WTC11 (cell line): Measurements from ENCODE around the gene ALPK1. TPM values are rescaled to one million over a fixed set of nuclear protein-coding genes. Genes with fewer than 3 reads are reported as not detected.
A peak's percentile ranks its signal among the peaks of the same experiment; 100 is the strongest.

Experiments
- ATAC-seq: fragments of 200-7000 bp; cut with Tn5 transposase; 2 replicates; pipeline ENCODE4 v1.10.0; 2021; ENCODE audit warnings: mild to moderate bottlenecking, moderate library complexity
- CTCF ChIA-PET: fragments of 300-600 bp; sonication (Branson Sonifier 250); formaldehyde crosslinking; loops from one replicate; lab custom pipeline; 2021; ENCODE audit warnings: antibody characterized with exemption; lab: Charles Lee
- POLR2A ChIA-PET: fragments of 350-600 bp; sonication (Branson Sonifier 250); formaldehyde crosslinking; loops from one replicate; lab custom pipeline; 2021; ENCODE audit warnings: antibody characterized with exemption; lab: Charles Lee
- DNase-seq: peaks from one replicate; pipeline ENCODE4 v3.0.0; 2021; ENCODE audit warnings: low spot score
- H3K27ac Mint-ChIP-seq: 2 replicates; pipeline ENCODE4 v1.8.0; 2021; ENCODE audit warnings: mixed read lengths
- H3K27me3 Mint-ChIP-seq: 2 replicates; pipeline ENCODE4 v1.8.0; 2021; ENCODE audit warnings: low read depth, mild to moderate bottlenecking, moderate library complexity, mixed read lengths
- H3K36me3 Mint-ChIP-seq: 2 replicates; pipeline ENCODE4 v1.8.0; 2021; ENCODE audit warnings: mixed read lengths
- H3K4me1 Mint-ChIP-seq: 2 replicates; pipeline ENCODE4 v1.8.0; 2022; ENCODE audit warnings: mixed read lengths
- H3K4me3 Mint-ChIP-seq: 2 replicates; pipeline ENCODE4 v1.8.0; 2021; ENCODE audit warnings: mild to moderate bottlenecking, moderate library complexity, mixed read lengths
- H3K9me3 Mint-ChIP-seq: 2 replicates; pipeline ENCODE4 v1.8.0; 2021; ENCODE audit warnings: mixed read lengths
- AR ChIP-seq: fragments of 250-450 bp; sonication (Bioruptor Pico); IDR thresholded peaks from 2 replicates; pipeline ENCODE4 v1.9.0; 2021; ENCODE audit warnings: mild to moderate bottlenecking
- ATF2 ChIP-seq: sonication (generic); formaldehyde crosslinking; IDR thresholded peaks from 2 replicates; pipeline ENCODE4 v1.8.1; 2022; ENCODE audit warnings: low read depth, missing genetic modification reagents, borderline replicate concordance
- CBFB ChIP-seq: sonication (generic); formaldehyde crosslinking; IDR thresholded peaks from 2 replicates; pipeline ENCODE4 v1.8.1; 2022; ENCODE audit warnings: mild to moderate bottlenecking, low read depth, missing genetic modification reagents
- CREM ChIP-seq: sonication (generic); formaldehyde crosslinking; IDR thresholded peaks from 2 replicates; pipeline ENCODE4 v1.8.1; 2022; ENCODE audit warnings: mild to moderate bottlenecking, missing genetic modification reagents, moderate library complexity
- ELF4 ChIP-seq: sonication (generic); formaldehyde crosslinking; IDR thresholded peaks from 2 replicates; pipeline ENCODE4 v1.8.1; 2022; ENCODE audit warnings: low read depth, mild to moderate bottlenecking, moderate library complexity, missing genetic modification reagents
- FOXK1 ChIP-seq: sonication (generic); formaldehyde crosslinking; IDR thresholded peaks from 2 replicates; pipeline ENCODE4 v1.8.0; 2022; ENCODE audit warnings: mild to moderate bottlenecking, moderate library complexity, missing genetic modification reagents
- HMGA2 ChIP-seq: fragments of 250-450 bp; sonication (Bioruptor Pico); IDR thresholded peaks from 2 replicates; pipeline ENCODE4 v1.4.0; 2021; ENCODE audit warnings: mild to moderate bottlenecking, moderate library complexity
- IRF1 ChIP-seq: sonication (generic); formaldehyde crosslinking; IDR thresholded peaks from 2 replicates; pipeline ENCODE4 v1.8.0; 2023; ENCODE audit warnings: missing genetic modification reagents
- MXD4 ChIP-seq: fragments of 250-450 bp; sonication (Bioruptor Pico); IDR thresholded peaks from 2 replicates; pipeline ENCODE4 v1.8.0; 2021; ENCODE audit warnings: mild to moderate bottlenecking, moderate library complexity, borderline replicate concordance
- OVOL2 ChIP-seq: fragments of 250-450 bp; sonication (Bioruptor Pico); IDR thresholded peaks from 2 replicates; pipeline ENCODE4 v1.9.0; 2021; ENCODE audit warnings: mild to moderate bottlenecking, borderline replicate concordance
- PREB ChIP-seq: sonication (generic); formaldehyde crosslinking; IDR thresholded peaks from 2 replicates; pipeline ENCODE4 v1.8.1; 2022; ENCODE audit warnings: mild to moderate bottlenecking, missing genetic modification reagents, moderate library complexity, borderline replicate concordance
- SMAD3 ChIP-seq: sonication (generic); formaldehyde crosslinking; IDR thresholded peaks from 2 replicates; pipeline ENCODE4 v1.8.0; 2022; ENCODE audit warnings: missing genetic modification reagents, mild to moderate bottlenecking, borderline replicate concordance
- SMAD4 ChIP-seq: sonication (generic); formaldehyde crosslinking; IDR thresholded peaks from 2 replicates; pipeline ENCODE4 v1.8.0; 2022; ENCODE audit warnings: mild to moderate bottlenecking, missing genetic modification reagents
- STAT6 ChIP-seq: sonication (generic); formaldehyde crosslinking; conservative IDR thresholded peaks from 2 replicates; pipeline ENCODE4 v1.8.1; 2023; ENCODE audit warnings: mild to moderate bottlenecking, low read depth, missing genetic modification reagents, moderate library complexity
- TP53 ChIP-seq: sonication (generic); formaldehyde crosslinking; IDR thresholded peaks from 2 replicates; pipeline ENCODE4 v1.8.1; 2023; ENCODE audit warnings: mild to moderate bottlenecking, missing genetic modification reagents
- ZNF121 ChIP-seq: sonication (generic); formaldehyde crosslinking; IDR thresholded peaks from 2 replicates; pipeline ENCODE4 v1.8.0; 2023; ENCODE audit warnings: missing genetic modification reagents
- ZNF219 ChIP-seq: sonication (generic); formaldehyde crosslinking; IDR thresholded peaks from 2 replicates; pipeline ENCODE4 v1.8.0; 2023; ENCODE audit warnings: missing genetic modification reagents, mild to moderate bottlenecking, borderline replicate concordance
- ZNF532 ChIP-seq: fragments of 250-450 bp; sonication (Bioruptor Pico); IDR thresholded peaks from 2 replicates; pipeline ENCODE4 v1.9.0; 2021; ENCODE audit warnings: mild to moderate bottlenecking, borderline replicate concordance
- ZSCAN18 ChIP-seq: fragments of 250-450 bp; sonication (Bioruptor Pico); IDR thresholded peaks from 2 replicates; pipeline ENCODE4 v2.1.2; 2022; ENCODE audit warnings: mild to moderate bottlenecking, moderate library complexity
- total RNA-seq: library from RNA; stranded (reverse); gene quantifications from 3 replicates; pipeline ENCODE4 v1.2.3, GENCODE V29; 2021

The ALPK1 gene
- total RNA-seq, 1 experiment from 2014 or later, result 0.50 TPM

- H3K27me3 Mint-ChIP-seq, result peaks cover 5% of the 10 kb centered on the region; the same call in 1 of the 2 replicates
- no peak overlapping the region for H3K27ac Mint-ChIP-seq
- ATAC-seq, result peak; percentile 30; the same call in 1 of the 2 replicates
- peaks cover 4% of the 10 kb centered on the region for H3K9me3 Mint-ChIP-seq
- DNase-seq, result no peak
- no peak overlapping the region for H3K4me3 Mint-ChIP-seq
- ChIA-PET CTCF (interaction anchor here (0.7 to 1.1 kb wide), 2 partner anchors 210 to 211 kb away, joined by 3 read pairs; no protein-coding TSS in a partner anchor), POLR2A (no interaction called here)
- peaks cover 5% of the 10 kb centered on the region for H3K36me3 Mint-ChIP-seq
- TF ChIP-seq CBFB (CRISPR knock-in tag) (no peak), CREM (CRISPR knock-in tag) (no peak), IRF1 (CRISPR knock-in tag) (no peak), OVOL2 (CRISPR knock-in tag) (no peak), ZSCAN18 (CRISPR knock-in tag) (no peak), SMAD4 (CRISPR knock-in tag) (no peak), FOXK1 (CRISPR knock-in tag) (no peak)
- H3K4me1 Mint-ChIP-seq, result peaks cover 23% of the 10 kb centered on the region
Observed at GRCh38 chr4:112312610-112313239, 15.6 kb downstream of the ALPK1 start.

GRCh38 chr4:112315446-112315845 is 18.3 kb downstream of the ALPK1 start:
- Mint-ChIP-seq H3K4me1 (peaks cover 2% of the 10 kb centered on the region; the same call in 1 of the 2 replicates), H3K9me3 (no peaks in the 10 kb centered on the region), H3K36me3 (no peaks in the 10 kb centered on the region), H3K4me3 (no peak overlapping the region), H3K27me3 (no peaks in the 10 kb centered on the region), H3K27ac (no peak overlapping the region)
- DNase-seq, result no peak
- ChIA-PET POLR2A (no interaction called here), CTCF (no interaction called here)
- ATAC-seq, result no peak
- TF ChIP-seq MXD4 (CRISPR knock-in tag) (no peak), PREB (no peak), ZNF219 (CRISPR knock-in tag) (no peak), OVOL2 (CRISPR knock-in tag) (no peak), ZNF121 (CRISPR knock-in tag) (no peak), CBFB (CRISPR knock-in tag) (no peak), SMAD4 (CRISPR knock-in tag) (no peak), ELF4 (CRISPR knock-in tag) (no peak), ZNF532 (no peak), SMAD3 (CRISPR knock-in tag) (no peak), STAT6 (no peak), TP53 (CRISPR knock-in tag) (no peak), HMGA2 (no peak), ATF2 (CRISPR knock-in tag) (no peak), AR (CRISPR knock-in tag) (no peak)
